Natural killer cell (primary cell): ENCODE measurements around the gene CALHM2. TPM values are rescaled to one million over a fixed set of nuclear protein-coding genes. Genes with fewer than 3 reads are reported as not detected.

Source experiments
- ATAC-seq, 3 donors: fragments of 150-1000 bp in 2 of 3; fragments of 200-7000 bp in 1 of 3; cut with Tn5 transposase; 1 replicate in 1 of 3; 2 replicates in 2 of 3; pipeline ENCODE4 v1.10.0; 2021; ENCODE audit warnings: mild to moderate bottlenecking in 2 of 3, moderate library complexity in 2 of 3
- DNase-seq, 2 donors: peaks; one replicate each; pipeline versions ENCODE4 v3.0.0 to v3.0.0-alpha.2; 2013 to 2021; ENCODE audit warnings: mixed read lengths in 1 of 2
- H3K27ac ChIP-seq: one replicate; pipeline ENCODE4 v1.5.1; 2013; ENCODE audit warnings: mild to moderate bottlenecking, low read length
- H3K27me3 ChIP-seq: one replicate; pipeline ENCODE4 v1.6.1; 2013; ENCODE audit warnings: low read length; ENCODE audit not compliant: control insufficient read depth, insufficient read depth
- H3K36me3 ChIP-seq: one replicate; pipeline ENCODE4 v1.6.1; 2013; ENCODE audit warnings: low read length; ENCODE audit not compliant: control insufficient read depth, insufficient read depth
- H3K4me1 ChIP-seq: one replicate; pipeline ENCODE4 v1.6.1; 2013; ENCODE audit warnings: low read length; ENCODE audit not compliant: control insufficient read depth, insufficient read depth
- H3K4me3 ChIP-seq: one replicate; pipeline ENCODE4 v1.5.1; 2013; ENCODE audit warnings: low read length
- H3K9me3 ChIP-seq: one replicate; pipeline ENCODE4 v1.6.1; 2013; ENCODE audit warnings: low read length; ENCODE audit not compliant: control insufficient read depth, insufficient read depth
- H3K27ac Mint-ChIP-seq, 2 donors: one replicate each; pipeline ENCODE4 v1.8.0; 2022; ENCODE audit warnings: mild to moderate bottlenecking in 2 of 2, mixed read lengths in 2 of 2, moderate library complexity in 1 of 2
- H3K27me3 Mint-ChIP-seq, 2 donors: one replicate each; pipeline ENCODE4 v1.8.0; 2022; ENCODE audit warnings: low read depth in 2 of 2, mixed read lengths in 2 of 2
- H3K36me3 Mint-ChIP-seq: one replicate; pipeline ENCODE4 v1.8.0; 2022; ENCODE audit warnings: mixed read lengths
- H3K4me1 Mint-ChIP-seq, 2 donors: one replicate each; pipeline ENCODE4 v1.8.0; 2022; ENCODE audit warnings: mixed read lengths in 2 of 2
- H3K4me3 Mint-ChIP-seq: one replicate; pipeline ENCODE4 v1.8.0; 2022; ENCODE audit warnings: mild to moderate bottlenecking, moderate library complexity, mixed read lengths
- H3K9me3 Mint-ChIP-seq, 2 donors: one replicate each; pipeline ENCODE4 v1.8.0; 2022; ENCODE audit warnings: mixed read lengths in 2 of 2
- CTCF ChIP-seq: fragments of 200-600 bp; IDR thresholded peaks from one replicate; pipeline ENCODE4 v1.8.0; 2022; ENCODE audit warnings: antibody characterized with exemption
- WGBS: methylation state at CpG from one replicate; pipeline ENCODE4 v1.1.7; 2013; ENCODE audit warnings: missing lambda C conversion rate; ENCODE audit not compliant: insufficient coverage; 5-methylcytosine and 5-hydroxymethylcytosine counted together
- intact Hi-C: fragments of 100-400 bp; cut with micrococcal nuclease; formaldehyde crosslinking; loops from one replicate; pipeline ENCODE4 v1.14.2; 2022
- total RNA-seq, 4 donors: library from RNA; stranded (reverse); fragments of 120-200 nt in 1 of 4; gene quantifications; one replicate each; pipeline versions ENCODE4 v1.2.3 to v1.2.4, GENCODE V29; 2013 to 2022

The CALHM2 gene
- total RNA-seq, 3 donors from 2014 or later (not counting 1 experiment from before 2014, with no cell fraction given), result 26.6 to 55.2 (median 37.2) TPM

GRCh38 chr10:103455235-103455634, 3.1 kb upstream of the CALHM2 start:
- Mint-ChIP-seq H3K4me1 (peaks cover 48 to 52% of the 10 kb centered on the region in 2 donors), H3K36me3 (no peaks in the 10 kb centered on the region)
- peaks cover 55% of the 10 kb centered on the region for H3K4me1 ChIP-seq

GRCh38 chr10:103454026-103454425, 1.9 kb upstream of the CALHM2 start:
- Histone ChIP-seq H3K27me3 (no peaks in the 10 kb centered on the region), H3K4me3 (no peak overlapping the region), H3K27ac (no peak overlapping the region), H3K36me3 (peaks cover 10% of the 10 kb centered on the region), H3K4me1 (peaks cover 55% of the 10 kb centered on the region), H3K9me3 (no peaks in the 10 kb centered on the region)
- Mint-ChIP-seq H3K4me1 (peaks cover 48 to 52% of the 10 kb centered on the region in 2 donors), H3K27me3 (no peaks in the 10 kb centered on the region), H3K36me3 (peaks cover 8% of the 10 kb centered on the region), H3K27ac (peak overlapping the region; percentile 82 to 91), H3K9me3 (no peaks in the 10 kb centered on the region), H3K4me3 (peak overlapping the region; percentile 94)
- WGBS, result 94% methylated on average over 3 of the region's 4 CpGs
- ATAC-seq, result no peak
- no peak for TF ChIP-seq CTCF
- DNase-seq, result no peak
- intact Hi-C loops, result no loop called here

More at GRCh38 chr10:103455235-103455634, 3.1 kb upstream of the CALHM2 start:
- Histone ChIP-seq H3K36me3 (no peaks in the 10 kb centered on the region), H3K4me3 (no peak overlapping the region), H3K9me3 (no peaks in the 10 kb centered on the region), H3K27ac (no peak overlapping the region), H3K27me3 (no peaks in the 10 kb centered on the region)
- no peaks in the 10 kb centered on the region for H3K9me3 Mint-ChIP-seq
- H3K27ac Mint-ChIP-seq, result no peak overlapping the region
- intact Hi-C loops, result no loop called here
- DNase-seq (no peak), ATAC-seq (no peak)
- 96% methylated on average over 25 of the region's 25 CpGs for WGBS
- no peaks in the 10 kb centered on the region for H3K27me3 Mint-ChIP-seq
- no peak overlapping the region for H3K4me3 Mint-ChIP-seq
- TF ChIP-seq CTCF, result no peak

GRCh38 chr10:103452506-103453230, 498 bp upstream of the CALHM2 start:
- 40% methylated on average over 27 of the region's 27 CpGs for WGBS
- Mint-ChIP-seq H3K27me3 (no peaks in the 10 kb centered on the region), H3K4me3 (peak overlapping the region; percentile 94), H3K4me1 (peaks cover 59 to 62% of the 10 kb centered on the region in 2 donors), H3K27ac (peak overlapping the region; percentile 82 to 91), H3K9me3 (no peaks in the 10 kb centered on the region), H3K36me3 (peaks cover 15% of the 10 kb centered on the region)
- Histone ChIP-seq H3K27me3 (no peaks in the 10 kb centered on the region), H3K9me3 (no peaks in the 10 kb centered on the region), H3K27ac (peak overlapping the region; percentile 65), H3K4me1 (peaks cover 55% of the 10 kb centered on the region), H3K36me3 (peaks cover 18% of the 10 kb centered on the region), H3K4me3 (peak overlapping the region; percentile 85)
- DNase-seq (no peak), ATAC-seq (no peak)
- no peak for TF ChIP-seq CTCF
- intact Hi-C loops, result no loop called here
